ENCODE results near the gene EIF2B2.

- no peak for TF ChIP-seq CTCF (conservative IDR thresholded peaks at IDR 0.05; ENCODE audit: low read length)
- no peak for TF ChIP-seq EZH2phosphoT487 (IDR thresholded peaks at IDR 0.05; ENCODE audit: borderline replicate concordance, low read depth, low read length)
These were observed 38.9 kb downstream of the EIF2B2 start for GRCh38 chr14:75041613-75042012.
